Measurements from ENCODE around the gene RBM20.
"Not testable (repeated sequence)": the region's sequence is repeated elsewhere in the genome, so short reads cannot be mapped to it uniquely, and the experiment has no call there.

RBM20 gene

DNA sequence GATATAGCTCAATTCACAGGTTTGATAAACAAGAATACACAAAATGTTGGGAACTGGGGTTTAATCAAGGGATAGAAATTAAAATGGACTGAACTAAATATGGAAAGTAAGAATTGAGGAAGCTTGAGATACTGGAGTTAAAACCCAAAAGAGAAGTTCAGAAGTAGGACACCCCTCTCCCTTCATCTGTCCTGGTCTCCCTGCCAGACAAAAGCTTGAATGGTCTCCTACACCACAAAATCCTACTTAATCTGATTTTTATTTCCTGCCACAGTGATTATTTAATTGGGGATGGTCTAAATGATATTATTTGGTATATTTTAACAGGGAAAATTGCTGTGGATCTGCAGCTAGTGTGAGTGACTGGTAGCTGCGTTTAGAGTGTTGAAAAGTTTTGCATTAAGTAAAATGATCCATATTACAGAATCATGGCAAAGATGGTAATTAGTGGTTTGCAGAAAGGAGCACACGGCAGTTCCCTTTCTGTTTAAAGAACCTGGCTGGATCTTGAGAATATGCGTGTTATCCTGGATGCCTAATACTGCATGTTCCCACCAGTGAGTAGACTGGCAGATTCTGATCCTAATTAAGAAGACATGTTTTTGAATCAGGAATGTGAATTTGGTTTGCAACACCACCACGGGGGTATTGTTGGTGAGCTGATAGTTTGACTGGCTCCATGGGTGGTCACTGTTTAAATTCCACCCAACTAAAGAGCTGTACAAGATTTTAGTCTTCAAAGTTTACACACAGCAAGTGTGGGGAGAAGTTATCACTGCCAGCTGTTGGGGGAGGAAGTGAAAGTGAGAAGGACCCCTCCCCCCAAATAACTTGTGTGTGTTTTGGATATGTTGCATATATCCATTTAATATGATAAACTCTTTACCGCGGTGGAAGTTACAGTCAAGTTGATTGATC, 5.5 kb downstream of the RBM20 start:
- DNase-seq = no peak

- DNase-seq = no peak
Observed at GRCh38 chr10:110650265-110650668, 6.1 kb downstream of the RBM20 start.

GRCh38 chr10:110651044-110651958, 7.2 kb downstream of the RBM20 start:
- no peak for DNase-seq

GRCh38 chr10:110652475-110653118, 8.5 kb downstream of the RBM20 start:
- no peak for DNase-seq

DNA sequence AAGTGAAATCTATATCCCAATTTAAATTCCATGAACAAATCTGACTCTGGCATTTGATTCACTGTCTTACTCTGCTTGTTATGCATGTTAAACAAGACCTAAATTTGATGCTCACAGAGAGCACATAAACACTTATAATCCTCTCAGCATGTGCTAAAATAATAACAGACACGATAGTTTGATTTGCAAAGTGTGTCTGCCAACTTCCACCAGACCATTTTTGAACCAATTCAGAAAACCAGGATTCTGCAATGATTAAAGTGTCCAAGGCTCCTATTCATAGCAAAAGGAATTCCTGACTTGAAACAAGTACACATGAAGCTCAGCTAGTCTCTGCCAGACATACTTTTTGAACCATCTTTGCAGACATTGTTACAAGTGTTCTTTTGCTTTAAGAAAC, 11.2 kb downstream of the RBM20 start:
- DNase-seq = no peak

- no peak for DNase-seq
Observed at GRCh38 chr10:110656612-110657011, 12.5 kb downstream of the RBM20 start.

DNA sequence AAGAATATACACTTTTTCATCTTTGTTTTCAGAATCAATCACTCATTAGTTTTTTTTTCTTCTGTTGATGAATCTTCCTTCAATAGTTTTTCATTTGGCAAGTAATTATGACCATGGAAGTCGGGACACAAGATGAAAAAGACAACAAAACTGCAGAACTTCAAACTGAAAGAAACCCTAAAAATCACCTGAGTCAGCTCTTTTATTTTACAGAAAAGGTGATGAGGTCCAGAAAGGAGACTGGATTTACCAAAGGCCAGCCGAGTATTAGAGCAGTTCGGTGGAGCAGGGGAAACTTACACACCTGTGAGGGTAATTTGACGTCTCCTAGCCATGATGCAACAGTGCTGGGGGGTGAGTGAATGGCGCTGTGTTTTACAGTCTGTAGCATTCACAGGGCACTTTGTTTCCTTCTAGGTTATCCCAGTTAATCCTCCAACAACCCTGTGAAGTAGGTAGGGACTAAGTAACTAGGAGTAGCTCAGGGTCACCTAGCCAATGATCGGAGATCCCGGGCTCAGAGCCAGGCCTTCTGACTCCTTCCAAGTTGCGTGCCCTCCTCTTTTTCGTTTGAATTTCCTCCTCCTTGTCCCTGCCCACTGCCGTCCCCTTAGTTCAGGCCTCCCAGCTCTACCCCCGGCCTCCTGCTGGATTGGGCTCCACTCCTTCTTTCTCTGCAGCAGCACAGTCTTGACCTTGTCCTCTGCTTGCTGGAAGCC, 14.0 kb downstream of the RBM20 start:
- no peak for DNase-seq

DNA sequence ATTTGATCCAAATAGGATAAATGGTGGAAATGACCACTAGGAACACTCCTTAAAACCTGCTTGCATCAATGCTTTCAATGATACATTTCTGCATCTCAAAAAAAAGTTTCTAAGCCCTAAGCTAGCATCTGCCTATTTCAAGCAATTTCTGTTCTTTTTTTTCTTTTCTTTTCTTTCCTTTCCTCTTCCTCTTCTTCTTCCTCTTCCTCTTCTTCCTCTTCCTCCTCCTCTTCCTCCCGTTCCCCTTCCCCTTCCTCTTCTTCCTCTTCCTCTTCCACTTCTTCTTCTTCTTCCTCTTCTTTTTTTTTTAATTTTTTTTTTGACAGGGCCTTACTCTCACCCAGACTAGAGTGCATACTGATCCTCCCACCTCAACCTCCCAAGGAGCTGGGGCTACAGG, 15.4 kb downstream of the RBM20 start:
- DNase-seq = no peak

DNA sequence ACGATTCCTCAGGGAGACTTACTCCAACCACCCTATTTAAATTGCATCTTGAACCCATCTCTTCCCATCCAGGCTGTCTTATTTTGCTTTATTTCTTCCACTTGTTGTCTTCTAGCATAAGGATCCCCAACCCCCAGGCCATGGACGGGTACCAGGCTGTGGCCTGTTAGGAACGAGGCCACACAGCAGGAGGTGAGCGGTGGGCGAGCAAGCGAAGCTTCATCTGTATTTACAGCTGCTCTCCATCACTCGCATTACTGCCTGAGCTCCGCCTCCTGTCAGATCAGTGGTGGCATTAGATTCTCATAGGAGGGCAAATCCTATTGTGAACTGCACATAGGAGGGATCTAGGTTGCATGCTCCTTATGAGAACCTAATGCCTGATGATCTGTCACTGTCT, 16.2 kb downstream of the RBM20 start:
- DNase-seq = not testable (repeated sequence)

DNA sequence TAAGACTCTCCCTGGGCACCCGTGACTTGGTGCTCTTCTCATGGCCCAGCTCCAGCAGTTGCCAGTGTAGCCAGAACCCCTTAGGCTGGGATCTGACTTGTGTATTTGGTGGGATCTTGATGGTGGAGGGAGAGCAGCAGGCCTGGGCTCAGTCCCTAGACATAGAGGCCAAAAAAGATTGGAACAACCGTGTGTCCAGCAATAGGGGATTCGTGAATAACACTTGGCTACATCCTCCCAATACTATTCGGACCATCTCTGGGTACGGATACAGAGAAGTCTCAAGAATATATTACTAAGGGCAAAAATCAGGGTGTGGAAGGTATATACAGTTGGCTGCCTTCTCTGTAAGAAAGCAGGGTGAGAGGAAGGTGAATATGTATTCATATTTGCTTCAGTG, 17.2 kb downstream of the RBM20 start:
- DNase-seq = no peak

GRCh38 chr10:110664483-110665420, 20.6 kb downstream of the RBM20 start:
- DNase-seq = no peak

GRCh38 chr10:110666259-110666658, 22.1 kb downstream of the RBM20 start:
- DNase-seq = not testable (repeated sequence)

DNA sequence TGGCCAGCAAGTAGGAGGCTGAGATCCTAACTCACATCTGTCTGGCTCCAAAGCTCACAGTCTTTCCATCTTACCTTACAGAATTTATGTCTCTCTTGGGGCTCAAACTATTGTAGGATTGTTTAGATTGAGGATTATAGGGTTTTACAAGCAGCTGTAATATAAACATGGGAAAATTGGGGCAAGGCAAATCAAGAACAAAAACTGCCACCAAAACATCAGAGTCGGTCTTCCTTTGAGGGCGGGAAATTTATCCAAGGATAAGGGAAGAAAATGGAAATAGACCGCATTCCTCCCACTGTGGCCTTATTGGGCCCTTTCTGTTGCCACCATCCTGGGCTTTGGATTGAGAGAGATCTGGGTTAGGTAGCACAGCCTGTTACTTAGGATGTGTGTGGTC, 22.5 kb downstream of the RBM20 start:
- no peak for DNase-seq

GRCh38 chr10:110667620-110668343, 23.6 kb downstream of the RBM20 start:
- no peak for DNase-seq

DNA sequence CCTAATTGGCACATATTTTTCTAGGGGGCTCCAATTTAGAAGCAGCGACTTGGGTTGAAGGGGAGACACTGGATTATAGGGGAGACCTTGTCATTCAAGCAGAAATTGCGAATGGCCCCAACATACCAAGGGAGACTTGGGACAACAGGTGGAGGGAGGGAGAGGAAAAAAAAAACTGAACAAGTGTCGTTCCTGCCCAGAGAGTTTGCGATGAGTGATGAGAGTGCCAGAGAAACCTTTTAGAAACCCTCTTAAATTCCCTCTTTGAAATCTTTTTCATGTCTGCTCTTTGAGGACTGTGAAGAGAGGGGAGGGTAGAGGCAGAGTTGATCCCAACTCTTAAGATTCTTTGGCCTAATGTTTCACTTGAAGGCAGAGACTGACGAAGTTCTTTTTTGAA, 24.3 kb downstream of the RBM20 start:
- no peak for DNase-seq

DNA sequence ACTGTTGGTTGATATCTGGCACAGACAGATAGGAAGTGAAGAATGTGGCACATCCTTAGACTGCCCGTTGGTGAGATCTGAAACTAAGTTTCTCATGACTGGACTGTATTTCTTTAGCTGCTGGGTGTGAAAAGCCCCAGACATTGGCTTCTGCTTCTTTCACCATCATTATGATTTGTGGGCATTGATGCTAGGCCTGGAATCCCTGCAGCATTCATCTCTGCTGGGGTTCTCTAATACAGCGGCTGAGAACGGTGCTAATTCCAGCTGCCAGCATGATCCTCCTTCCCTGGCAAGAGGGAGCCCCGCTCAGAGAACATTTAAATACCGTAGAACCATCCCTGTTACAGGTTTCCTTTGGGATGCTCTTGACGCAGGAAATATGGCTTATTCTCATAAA, 26.2 kb downstream of the RBM20 start:
- DNase-seq = no peak

DNA sequence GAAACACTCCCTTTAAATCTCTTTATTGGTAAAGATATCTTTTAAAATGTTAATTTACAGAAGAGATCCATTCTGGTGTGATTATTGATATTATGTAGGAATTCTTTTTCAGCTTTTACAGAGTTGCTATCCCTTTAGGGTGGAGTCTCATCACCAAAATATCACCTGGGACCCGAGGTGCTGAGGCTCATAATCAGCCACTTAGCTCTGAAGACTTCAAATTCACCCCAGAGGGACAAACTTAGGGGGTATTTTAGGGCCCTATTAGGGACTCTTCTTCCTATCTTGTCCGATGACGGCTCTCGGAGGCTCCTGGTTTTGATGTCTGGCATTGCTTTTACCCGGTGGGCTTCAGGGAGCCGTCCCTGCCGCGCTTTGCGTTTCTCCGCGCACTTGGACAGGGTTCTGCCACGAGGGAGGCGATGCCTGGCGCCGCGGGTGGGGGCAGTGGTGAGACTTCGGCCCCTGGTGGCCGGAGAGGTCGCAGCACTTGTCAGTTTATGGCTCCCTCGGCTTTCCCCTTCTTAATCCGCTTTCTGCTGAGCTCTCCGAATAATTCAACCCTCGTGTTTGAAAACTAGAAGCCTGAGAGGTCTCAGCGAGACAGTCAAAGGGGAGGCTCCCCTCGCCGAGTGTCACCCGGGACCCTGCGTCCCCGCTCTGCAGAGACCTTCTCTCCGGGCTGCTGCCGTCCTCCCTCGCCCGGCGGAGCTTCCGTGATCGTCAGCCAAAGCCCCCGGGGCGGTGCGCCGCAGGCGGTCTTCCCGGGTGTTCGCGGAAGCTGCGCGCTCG, 27.8 kb downstream of the RBM20 start:
- DNase-seq = peak; percentile 63 to 64

DNA sequence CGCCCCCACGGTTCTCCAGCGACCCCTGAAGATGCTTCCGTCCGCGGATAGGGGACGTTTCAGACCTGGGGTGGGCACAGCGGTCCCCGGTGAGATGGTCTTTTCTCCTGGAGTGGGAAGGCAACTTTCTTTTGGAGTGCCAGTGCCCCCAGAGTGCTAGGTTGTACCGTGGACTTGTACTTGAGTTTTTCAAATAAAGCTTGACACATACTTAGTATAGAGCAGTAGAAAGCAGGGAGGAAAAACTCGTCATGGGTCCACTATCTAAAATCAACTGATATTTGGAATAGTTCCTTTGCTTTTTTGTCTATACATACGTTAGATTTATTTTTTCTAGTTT, 28.4 kb downstream of the RBM20 start:
- DNase-seq = no peak

DNA sequence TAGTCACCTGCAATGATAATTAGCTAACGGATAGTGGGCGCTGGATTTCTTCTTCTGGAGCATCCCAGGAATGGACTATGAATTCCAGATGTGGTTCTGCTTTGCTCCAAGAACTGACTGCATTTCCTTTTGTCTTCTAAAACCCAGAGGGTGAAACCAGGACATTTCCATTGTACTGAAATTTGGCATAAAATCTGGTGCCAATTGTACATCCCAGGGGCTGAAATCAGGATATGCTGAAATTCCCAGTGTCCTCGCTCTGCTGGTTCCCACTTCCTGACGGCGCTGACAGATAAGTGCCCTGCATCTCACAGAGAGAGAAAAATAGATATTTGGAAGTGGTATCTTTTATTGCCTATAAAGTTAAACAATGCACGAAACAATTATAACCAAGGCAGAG, 31.9 kb downstream of the RBM20 start:
- DNase-seq = no peak

All from CD4-positive, alpha-beta T cell treated with Interferon alpha-2 for 1 hour (primary cell).